ENCODE measurements around the gene PTPN7. TPM values are rescaled to one million over a fixed set of nuclear protein-coding genes. Genes with fewer than 3 reads are reported as not detected.

Gene PTPN7
- total and polyA plus RNA-seq, 2 of the 13 experiments (the other 11 are each of a cell fraction or from before 2014, with no cell fraction given): not detected

DNA sequence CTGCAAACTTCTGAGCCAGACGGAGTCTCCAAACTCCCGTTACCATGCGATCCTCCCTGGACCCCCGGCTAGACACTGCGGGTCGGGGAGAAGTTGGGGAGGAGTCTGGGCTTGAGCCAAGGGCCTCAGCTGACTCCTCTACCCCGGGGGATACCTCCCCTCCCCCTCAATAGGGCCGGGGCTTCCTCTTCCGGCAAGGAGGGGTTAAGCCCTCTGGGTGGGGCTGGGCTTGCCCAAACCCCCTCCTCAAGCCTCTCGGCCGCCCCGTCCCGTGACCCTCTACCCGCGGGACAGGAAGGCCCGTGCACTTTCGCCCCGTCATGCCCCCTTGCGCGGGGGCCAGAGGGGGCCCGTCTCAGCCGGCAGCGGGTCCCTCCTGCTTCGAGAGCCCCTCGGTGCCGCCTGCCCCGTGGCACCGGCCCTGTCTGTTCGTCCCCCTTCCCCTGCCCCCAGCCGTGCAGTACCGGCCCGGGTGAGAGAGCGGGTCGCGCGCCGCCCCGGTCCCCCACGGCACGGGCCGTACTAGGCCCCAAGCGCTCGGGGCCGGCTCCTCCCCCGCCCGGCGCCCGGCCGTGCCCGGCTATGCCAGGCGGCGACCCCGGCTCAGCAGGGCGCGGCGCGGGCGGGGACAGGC, 16.5 kb downstream of the PTPN7 start (continued):
- 0 out of 2 replicates have a peak, but pooled peaks have one; percentile 12 for TF ChIP-seq PHF8 (CRISPR knock-in tag; IDR thresholded peaks at IDR 0.05)
- TF ChIP-seq SMAD9 (CRISPR knock-in tag; IDR thresholded peaks at IDR 0.05): no peak
- TF ChIP-seq HCFC1 (IDR thresholded peaks at IDR 0.05; ENCODE audit: low read depth, low read length): no peak
- no peak for TF ChIP-seq LCORL (IDR thresholded peaks at IDR 0.05)
- no peak for TF ChIP-seq LCORL (CRISPR knock-in tag; IDR thresholded peaks at IDR 0.05)
- TF ChIP-seq ZNF446 (CRISPR knock-in tag; IDR thresholded peaks at IDR 0.05): no peak
- TF ChIP-seq, protein P1, sequence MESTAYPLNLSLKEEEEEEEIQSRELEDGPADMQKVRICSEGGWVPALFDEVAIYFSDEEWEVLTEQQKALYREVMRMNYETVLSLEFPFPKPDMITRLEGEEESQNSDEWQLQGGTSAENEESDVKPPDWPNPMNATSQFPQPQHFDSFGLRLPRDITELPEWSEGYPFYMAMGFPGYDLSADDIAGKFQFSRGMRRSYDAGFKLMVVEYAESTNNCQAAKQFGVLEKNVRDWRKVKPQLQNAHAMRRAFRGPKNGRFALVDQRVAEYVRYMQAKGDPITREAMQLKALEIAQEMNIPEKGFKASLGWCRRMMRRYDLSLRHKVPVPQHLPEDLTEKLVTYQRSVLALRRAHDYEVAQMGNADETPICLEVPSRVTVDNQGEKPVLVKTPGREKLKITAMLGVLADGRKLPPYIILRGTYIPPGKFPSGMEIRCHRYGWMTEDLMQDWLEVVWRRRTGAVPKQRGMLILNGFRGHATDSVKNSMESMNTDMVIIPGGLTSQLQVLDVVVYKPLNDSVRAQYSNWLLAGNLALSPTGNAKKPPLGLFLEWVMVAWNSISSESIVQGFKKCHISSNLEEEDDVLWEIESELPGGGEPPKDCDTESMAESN (CRISPR knock-in tag; conservative IDR thresholded peaks at IDR 0.05): no peak
- TF ChIP-seq ZNF713 (CRISPR knock-in tag; IDR thresholded peaks at IDR 0.05): no peak
- TF ChIP-seq, protein P2, sequence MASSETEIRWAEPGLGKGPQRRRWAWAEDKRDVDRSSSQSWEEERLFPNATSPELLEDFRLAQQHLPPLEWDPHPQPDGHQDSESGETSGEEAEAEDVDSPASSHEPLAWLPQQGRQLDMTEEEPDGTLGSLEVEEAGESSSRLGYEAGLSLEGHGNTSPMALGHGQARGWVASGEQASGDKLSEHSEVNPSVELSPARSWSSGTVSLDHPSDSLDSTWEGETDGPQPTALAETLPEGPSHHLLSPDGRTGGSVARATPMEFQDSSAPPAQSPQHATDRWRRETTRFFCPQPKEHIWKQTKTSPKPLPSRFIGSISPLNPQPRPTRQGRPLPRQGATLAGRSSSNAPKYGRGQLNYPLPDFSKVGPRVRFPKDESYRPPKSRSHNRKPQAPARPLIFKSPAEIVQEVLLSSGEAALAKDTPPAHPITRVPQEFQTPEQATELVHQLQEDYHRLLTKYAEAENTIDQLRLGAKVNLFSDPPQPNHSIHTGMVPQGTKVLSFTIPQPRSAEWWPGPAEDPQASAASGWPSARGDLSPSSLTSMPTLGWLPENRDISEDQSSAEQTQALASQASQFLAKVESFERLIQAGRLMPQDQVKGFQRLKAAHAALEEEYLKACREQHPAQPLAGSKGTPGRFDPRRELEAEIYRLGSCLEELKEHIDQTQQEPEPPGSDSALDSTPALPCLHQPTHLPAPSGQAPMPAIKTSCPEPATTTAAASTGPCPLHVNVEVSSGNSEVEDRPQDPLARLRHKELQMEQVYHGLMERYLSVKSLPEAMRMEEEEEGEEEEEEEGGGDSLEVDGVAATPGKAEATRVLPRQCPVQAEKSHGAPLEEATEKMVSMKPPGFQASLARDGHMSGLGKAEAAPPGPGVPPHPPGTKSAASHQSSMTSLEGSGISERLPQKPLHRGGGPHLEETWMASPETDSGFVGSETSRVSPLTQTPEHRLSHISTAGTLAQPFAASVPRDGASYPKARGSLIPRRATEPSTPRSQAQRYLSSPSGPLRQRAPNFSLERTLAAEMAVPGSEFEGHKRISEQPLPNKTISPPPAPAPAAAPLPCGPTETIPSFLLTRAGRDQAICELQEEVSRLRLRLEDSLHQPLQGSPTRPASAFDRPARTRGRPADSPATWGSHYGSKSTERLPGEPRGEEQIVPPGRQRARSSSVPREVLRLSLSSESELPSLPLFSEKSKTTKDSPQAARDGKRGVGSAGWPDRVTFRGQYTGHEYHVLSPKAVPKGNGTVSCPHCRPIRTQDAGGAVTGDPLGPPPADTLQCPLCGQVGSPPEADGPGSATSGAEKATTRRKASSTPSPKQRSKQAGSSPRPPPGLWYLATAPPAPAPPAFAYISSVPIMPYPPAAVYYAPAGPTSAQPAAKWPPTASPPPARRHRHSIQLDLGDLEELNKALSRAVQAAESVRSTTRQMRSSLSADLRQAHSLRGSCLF (CRISPR knock-in tag; IDR thresholded peaks at IDR 0.05; ENCODE audit: borderline replicate concordance): no peak
- TF ChIP-seq, protein P3, sequence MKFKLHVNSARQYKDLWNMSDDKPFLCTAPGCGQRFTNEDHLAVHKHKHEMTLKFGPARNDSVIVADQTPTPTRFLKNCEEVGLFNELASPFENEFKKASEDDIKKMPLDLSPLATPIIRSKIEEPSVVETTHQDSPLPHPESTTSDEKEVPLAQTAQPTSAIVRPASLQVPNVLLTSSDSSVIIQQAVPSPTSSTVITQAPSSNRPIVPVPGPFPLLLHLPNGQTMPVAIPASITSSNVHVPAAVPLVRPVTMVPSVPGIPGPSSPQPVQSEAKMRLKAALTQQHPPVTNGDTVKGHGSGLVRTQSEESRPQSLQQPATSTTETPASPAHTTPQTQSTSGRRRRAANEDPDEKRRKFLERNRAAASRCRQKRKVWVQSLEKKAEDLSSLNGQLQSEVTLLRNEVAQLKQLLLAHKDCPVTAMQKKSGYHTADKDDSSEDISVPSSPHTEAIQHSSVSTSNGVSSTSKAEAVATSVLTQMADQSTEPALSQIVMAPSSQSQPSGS (CRISPR knock-in tag; IDR thresholded peaks at IDR 0.05): no peak
- TF ChIP-seq CREM (IDR thresholded peaks at IDR 0.05): no peak
- no peak for TF ChIP-seq CREM (CRISPR knock-in tag; IDR thresholded peaks at IDR 0.05)
- TF ChIP-seq CAMTA2 (CRISPR knock-in tag; IDR thresholded peaks at IDR 0.05; ENCODE audit: borderline replicate concordance): peak; percentile 36; the same call in 1 of the 2 replicates
- peak; percentile 7 for TF ChIP-seq ZNF883 (CRISPR knock-in tag; IDR thresholded peaks at IDR 0.05; ENCODE audit: not compliant biosample characterization)
- 0 out of 2 replicates have a peak, but pooled peaks have one; percentile 20 for TF ChIP-seq PHF20 (CRISPR knock-in tag; IDR thresholded peaks at IDR 0.05)
- no peak for TF ChIP-seq ZNF143 (CRISPR knock-in tag; IDR thresholded peaks at IDR 0.05)
- peak; percentile 23 for TF ChIP-seq MED8 (CRISPR knock-in tag; IDR thresholded peaks at IDR 0.05; ENCODE audit: insufficient replicate concordance)
- peak; percentile 44 for TF ChIP-seq GABPB1 (CRISPR knock-in tag; IDR thresholded peaks at IDR 0.05)
- TF ChIP-seq, protein P4, sequence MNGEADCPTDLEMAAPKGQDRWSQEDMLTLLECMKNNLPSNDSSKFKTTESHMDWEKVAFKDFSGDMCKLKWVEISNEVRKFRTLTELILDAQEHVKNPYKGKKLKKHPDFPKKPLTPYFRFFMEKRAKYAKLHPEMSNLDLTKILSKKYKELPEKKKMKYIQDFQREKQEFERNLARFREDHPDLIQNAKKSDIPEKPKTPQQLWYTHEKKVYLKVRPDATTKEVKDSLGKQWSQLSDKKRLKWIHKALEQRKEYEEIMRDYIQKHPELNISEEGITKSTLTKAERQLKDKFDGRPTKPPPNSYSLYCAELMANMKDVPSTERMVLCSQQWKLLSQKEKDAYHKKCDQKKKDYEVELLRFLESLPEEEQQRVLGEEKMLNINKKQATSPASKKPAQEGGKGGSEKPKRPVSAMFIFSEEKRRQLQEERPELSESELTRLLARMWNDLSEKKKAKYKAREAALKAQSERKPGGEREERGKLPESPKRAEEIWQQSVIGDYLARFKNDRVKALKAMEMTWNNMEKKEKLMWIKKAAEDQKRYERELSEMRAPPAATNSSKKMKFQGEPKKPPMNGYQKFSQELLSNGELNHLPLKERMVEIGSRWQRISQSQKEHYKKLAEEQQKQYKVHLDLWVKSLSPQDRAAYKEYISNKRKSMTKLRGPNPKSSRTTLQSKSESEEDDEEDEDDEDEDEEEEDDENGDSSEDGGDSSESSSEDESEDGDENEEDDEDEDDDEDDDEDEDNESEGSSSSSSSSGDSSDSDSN (CRISPR knock-in tag; IDR thresholded peaks at IDR 0.05): 0 out of 2 replicates have a peak, but pooled peaks have one; percentile 12
- TF ChIP-seq STAT5B (CRISPR knock-in tag; IDR thresholded peaks at IDR 0.05): no peak
- TF ChIP-seq SMARCC2 (IDR thresholded peaks at IDR 0.05): no peak
